Measurements from ENCODE around the gene CEND1. TPM values are rescaled to one million over a fixed set of nuclear protein-coding genes. Genes with fewer than 3 reads are reported as not detected.
A peak's percentile ranks its signal among the peaks of the same experiment; 100 is the strongest.

The CEND1 gene
- total and polyA plus RNA-seq, 7 donors, result 0.09 to 0.33 (median 0.17) TPM; not detected in 3

- Histone ChIP-seq H3K4me1 (peaks cover 47% of the 10 kb centered on the region), H3K36me3 (ENCODE audit: insufficient read depth in 1 of 2, low read depth in 1 of 2) (peaks cover 0 to 32% of the 10 kb centered on the region in 2 donors), H3K9me3 (no peaks in the 10 kb centered on the region), H3K27ac (peak overlapping the region; percentile 92), H3K4me3 (peak overlapping the region; percentile 92), H3K27me3 (ENCODE audit: insufficient read depth in 3 of 3, low read length in 2 of 3) (peaks cover 0 to 17% (median 6%) of the 10 kb centered on the region in 3 donors)
- DNase-seq (no peak), ATAC-seq (peak in 2 of 4 donors; percentile 38 to 39)
- 24 to 53% (median 31%) methylated on average over 8 to 9 of the region's 9 CpGs for WGBS, 3 donors
- intact Hi-C loops (cut with DNase I), result no loop called here
- no peak for TF ChIP-seq CTCF (IDR thresholded peaks at IDR 0.05)
These were observed 44.0 kb upstream of the CEND1 start for GRCh38 chr11:833849-834311.

- Histone ChIP-seq H3K4me1 (peaks cover 46% of the 10 kb centered on the region), H3K4me3 (peak overlapping the region; percentile 92), H3K27me3 (ENCODE audit: insufficient read depth in 3 of 3, low read length in 2 of 3) (peaks cover 0 to 22% (median 6%) of the 10 kb centered on the region in 3 donors), H3K27ac (peak overlapping the region; percentile 92), H3K36me3 (ENCODE audit: insufficient read depth in 1 of 2, low read depth in 1 of 2) (peaks cover 0 to 26% of the 10 kb centered on the region in 2 donors), H3K9me3 (no peaks in the 10 kb centered on the region)
- 1 to 5% (median 1%) methylated on average over 17 to 54 of the region's 55 CpGs for WGBS, 3 donors
- DNase-seq, result peak; percentile 68 to 80
- intact Hi-C loops (cut with DNase I), result no loop called here
- TF ChIP-seq CTCF (IDR thresholded peaks at IDR 0.05), result no peak
- peak; percentile 3 to 23 (median 14) for ATAC-seq
These were observed 43.4 kb upstream of the CEND1 start for GRCh38 chr11:833114-833791.

GRCh38 chr11:832529-833113, 42.7 kb upstream of the CEND1 start, which contains the start of gene CD151:
Gene CD151 (plus strand): TSS chr11:832952. CDS start chr11:836070, 3,118 bp downstream.
- H3K4me1 ChIP-seq, result peaks cover 52% of the 10 kb centered on the region

GRCh38 chr11:831961-832528, 42.2 kb upstream of the CEND1 start:
- Histone ChIP-seq H3K36me3 (ENCODE audit: insufficient read depth in 1 of 2, low read depth in 1 of 2) (peaks cover 0 to 14% of the 10 kb centered on the region in 2 donors), H3K27me3 (ENCODE audit: insufficient read depth in 3 of 3, low read length in 2 of 3) (peaks cover 0 to 25% (median 13%) of the 10 kb centered on the region in 3 donors), H3K4me1 (peaks cover 52% of the 10 kb centered on the region), H3K9me3 (no peaks in the 10 kb centered on the region), H3K4me3 (peak overlapping the region; percentile 92), H3K27ac (peak overlapping the region; percentile 92)
- 71 to 72% (median 72%) methylated on average over 23 of the region's 23 CpGs for WGBS, 3 donors
- DNase-seq, result no peak
- ATAC-seq, result no peak
- intact Hi-C loops (cut with DNase I), result no loop called here
- no peak for TF ChIP-seq CTCF (IDR thresholded peaks at IDR 0.05)

More at GRCh38 chr11:832529-833113, 42.7 kb upstream of the CEND1 start, which contains the start of gene CD151:
- Histone ChIP-seq H3K4me3 (peak within 1 kb of the TSS; percentile 92), H3K36me3 (ENCODE audit: insufficient read depth in 1 of 2, low read depth in 1 of 2) (peaks cover 0 to 19% of the 10 kb centered on the region in 2 donors), H3K27me3 (ENCODE audit: insufficient read depth in 3 of 3, low read length in 2 of 3) (peaks cover 0 to 25% (median 9%) of the 10 kb centered on the region in 3 donors), H3K9me3 (no peaks in the 10 kb centered on the region), H3K27ac (peak within 1 kb of the TSS; percentile 92)
- intact Hi-C loops (cut with DNase I), result no loop called here
- 2 to 19% (median 7%) methylated on average over 9 to 61 of the region's 67 CpGs for WGBS, 3 donors
- ATAC-seq (peak; percentile 31 to 42 (median 31)), DNase-seq (peak in 1 of 2 donors; percentile 72)
- TF ChIP-seq CTCF (IDR thresholded peaks at IDR 0.05), result peak; percentile 6
